ENCODE measurements around the gene MOV10L1. TPM values are rescaled to one million over a fixed set of nuclear protein-coding genes. Genes with fewer than 3 reads are reported as not detected.
"Not testable (repeated sequence)": the region's sequence is repeated elsewhere in the genome, so short reads cannot be mapped to it uniquely, and the experiment has no call there.

The MOV10L1 gene
- total RNA-seq, 2 donors from 2014 or later = 0.36 to 18.9 TPM

GRCh38 chr22:50201191-50202129, 111.7 kb downstream of the MOV10L1 start:
- intact Hi-C loops (cut with DNase I) = loop anchor here (10.0 kb wide), 1 partner anchor 267 kb away; no protein-coding TSS in a partner anchor
- Histone ChIP-seq H3K4me3 (peak overlapping the region; percentile 68 to 72), H3K9me3 (no peaks in the 10 kb centered on the region), H3K36me3 (no peaks in the 10 kb centered on the region), H3K27ac (peak overlapping the region; percentile 73 to 80), H3K27me3 (replicated peaks; ENCODE audit: insufficient read depth) (no peaks in the 10 kb centered on the region), H3K4me1 (replicated peaks) (peaks cover 5% of the 10 kb centered on the region)
- whole genome bisulfite sequencing = 3% methylated on average over 44 of the region's 115 CpGs
- no peak for DNase-seq (ENCODE audit: low spot score)
- TF ChIP-seq POLR2AphosphoS5 (IDR thresholded peaks at IDR 0.05) (no peak), POLR2A (IDR thresholded peaks at IDR 0.05) (no peak)
- TF ChIP-seq, protein P1, sequence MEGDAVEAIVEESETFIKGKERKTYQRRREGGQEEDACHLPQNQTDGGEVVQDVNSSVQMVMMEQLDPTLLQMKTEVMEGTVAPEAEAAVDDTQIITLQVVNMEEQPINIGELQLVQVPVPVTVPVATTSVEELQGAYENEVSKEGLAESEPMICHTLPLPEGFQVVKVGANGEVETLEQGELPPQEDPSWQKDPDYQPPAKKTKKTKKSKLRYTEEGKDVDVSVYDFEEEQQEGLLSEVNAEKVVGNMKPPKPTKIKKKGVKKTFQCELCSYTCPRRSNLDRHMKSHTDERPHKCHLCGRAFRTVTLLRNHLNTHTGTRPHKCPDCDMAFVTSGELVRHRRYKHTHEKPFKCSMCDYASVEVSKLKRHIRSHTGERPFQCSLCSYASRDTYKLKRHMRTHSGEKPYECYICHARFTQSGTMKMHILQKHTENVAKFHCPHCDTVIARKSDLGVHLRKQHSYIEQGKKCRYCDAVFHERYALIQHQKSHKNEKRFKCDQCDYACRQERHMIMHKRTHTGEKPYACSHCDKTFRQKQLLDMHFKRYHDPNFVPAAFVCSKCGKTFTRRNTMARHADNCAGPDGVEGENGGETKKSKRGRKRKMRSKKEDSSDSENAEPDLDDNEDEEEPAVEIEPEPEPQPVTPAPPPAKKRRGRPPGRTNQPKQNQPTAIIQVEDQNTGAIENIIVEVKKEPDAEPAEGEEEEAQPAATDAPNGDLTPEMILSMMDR (IDR thresholded peaks at IDR 0.05) = no peak

- intact Hi-C loops (cut with DNase I) = loop anchor here (10.0 kb wide), 1 partner anchor 267 kb away; no protein-coding TSS in a partner anchor
- Histone ChIP-seq H3K27me3 (replicated peaks; ENCODE audit: insufficient read depth) (no peaks in the 10 kb centered on the region), H3K4me3 (peak overlapping the region; percentile 68 to 72), H3K36me3 (no peaks in the 10 kb centered on the region), H3K27ac (peak overlapping the region in 1 of 2 donors; percentile 80), H3K9me3 (no peaks in the 10 kb centered on the region), H3K4me1 (replicated peaks) (peaks cover 5% of the 10 kb centered on the region)
- TF ChIP-seq, protein P1 (IDR thresholded peaks at IDR 0.05) = no peak
- TF ChIP-seq POLR2A (IDR thresholded peaks at IDR 0.05) = no peak
- TF ChIP-seq POLR2AphosphoS5 (IDR thresholded peaks at IDR 0.05) = no peak
- WGBS = 59% methylated on average over 13 of the region's 13 CpGs
- DNase-seq (ENCODE audit: low spot score) = no peak
These were observed 112.4 kb downstream of the MOV10L1 start for GRCh38 chr22:50202130-50202666.

GRCh38 chr22:50203288-50203687, 113.5 kb downstream of the MOV10L1 start:
- H3K4me3 ChIP-seq = no peak overlapping the region
- H3K9me3 ChIP-seq = no peaks in the 10 kb centered on the region
- 100% methylated on average over 1 of the region's 1 CpG for WGBS
- peaks cover 5% of the 10 kb centered on the region for H3K4me1 ChIP-seq (replicated peaks)
- no peaks in the 10 kb centered on the region for H3K36me3 ChIP-seq
- no peaks in the 10 kb centered on the region for H3K27me3 ChIP-seq (replicated peaks; ENCODE audit: insufficient read depth)
- no peak overlapping the region for H3K27ac ChIP-seq
- intact Hi-C loops (cut with DNase I) = loop anchor here (10.0 kb wide), 1 partner anchor 268 kb away; no protein-coding TSS in a partner anchor
- DNase-seq (ENCODE audit: low spot score) = no peak
- TF ChIP-seq, protein P1 (IDR thresholded peaks at IDR 0.05) = no peak
- TF ChIP-seq POLR2AphosphoS5 (IDR thresholded peaks at IDR 0.05) = no peak

DNA sequence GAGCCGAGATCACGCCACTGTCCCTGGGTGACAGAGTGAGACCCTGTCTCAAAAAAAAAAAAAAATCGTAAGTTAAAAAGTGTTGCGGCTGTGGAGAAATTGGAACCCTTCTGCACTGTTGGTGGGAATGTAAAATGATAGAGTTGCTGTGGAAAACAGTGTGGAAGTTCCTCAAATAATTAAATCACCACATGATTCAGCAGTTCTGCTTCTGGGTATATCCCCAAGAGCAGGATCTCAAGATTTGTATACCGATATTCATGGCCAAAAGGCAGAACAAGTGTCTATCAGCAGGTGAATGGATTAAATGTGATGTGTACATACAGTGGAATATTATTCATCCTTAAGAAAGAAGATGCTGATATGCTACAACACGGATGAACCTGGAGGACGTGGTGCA, 114.8 kb downstream of the MOV10L1 start:
- no peaks in the 10 kb centered on the region for H3K36me3 ChIP-seq
- no peak overlapping the region for H3K4me3 ChIP-seq
- 94% methylated on average over 7 of the region's 7 CpGs for WGBS
- H3K4me1 ChIP-seq (replicated peaks) = peaks cover 5% of the 10 kb centered on the region
- intact Hi-C loops (cut with DNase I) = loop anchor here (10.0 kb wide), 1 partner anchor 270 kb away; no protein-coding TSS in a partner anchor
- DNase-seq (ENCODE audit: low spot score) = no peak
- H3K27me3 ChIP-seq (replicated peaks; ENCODE audit: insufficient read depth) = no peaks in the 10 kb centered on the region
- TF ChIP-seq POLR2A (IDR thresholded peaks at IDR 0.05) (no peak), POLR2AphosphoS5 (IDR thresholded peaks at IDR 0.05) (no peak)
- TF ChIP-seq, protein P1 (IDR thresholded peaks at IDR 0.05) = no peak
- H3K27ac ChIP-seq = no peak overlapping the region
- no peaks in the 10 kb centered on the region for H3K9me3 ChIP-seq

GRCh38 chr22:50204998-50205397, 115.2 kb downstream of the MOV10L1 start:
- not testable (repeated sequence) for H3K36me3 ChIP-seq; H3K4me1 ChIP-seq (replicated peaks); H3K4me3 ChIP-seq; H3K27ac ChIP-seq; H3K27me3 ChIP-seq (replicated peaks; ENCODE audit: insufficient read depth); H3K9me3 ChIP-seq; DNase-seq (ENCODE audit: low spot score)
- 80% methylated on average over 9 of the region's 9 CpGs for WGBS
- intact Hi-C loops (cut with DNase I) = loop anchor here (10.0 kb wide), 1 partner anchor 270 kb away; no protein-coding TSS in a partner anchor
